ENCODE measurements around the gene USP21. TPM values are rescaled to one million over a fixed set of nuclear protein-coding genes. Genes with fewer than 3 reads are reported as not detected.

USP21 gene
- polyA plus RNA-seq, 1 donor from 2014 or later: 20.2 TPM

DNA sequence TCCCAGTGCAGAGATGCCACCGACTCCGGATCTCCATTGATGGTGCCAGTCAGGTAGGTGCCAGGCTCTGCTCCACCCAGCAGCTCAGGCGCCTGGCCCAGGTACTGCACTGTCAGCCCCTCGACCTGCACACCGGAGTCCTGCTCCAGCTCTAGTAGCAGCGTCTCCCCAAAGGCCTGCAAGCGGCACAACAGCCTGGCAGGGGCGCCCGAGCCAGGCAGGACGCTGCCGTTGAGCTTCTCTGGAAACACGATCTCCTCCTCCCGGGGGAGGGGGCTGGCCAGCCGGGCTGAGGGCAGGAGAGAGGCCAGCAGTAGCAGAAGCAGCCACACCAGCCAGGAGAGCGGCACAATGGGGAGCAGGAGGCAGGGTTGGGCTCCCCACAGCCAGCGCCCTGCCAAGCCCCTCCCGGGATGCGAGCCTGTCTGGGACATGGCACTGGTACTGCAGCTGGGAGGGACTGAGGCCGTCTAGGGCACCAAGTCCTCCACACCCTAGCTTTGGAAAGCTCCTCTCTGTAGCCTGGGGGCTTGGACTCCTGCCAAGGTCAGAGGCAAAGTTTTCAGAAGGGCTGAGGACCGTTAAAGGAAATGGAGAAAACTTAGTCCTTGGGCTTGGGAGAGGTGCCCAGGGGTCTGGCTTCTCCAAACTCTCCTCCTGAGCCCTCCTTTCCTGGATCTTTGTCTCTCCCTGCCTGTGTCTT is 39.0 kb downstream of the USP21 start:
- H3K27ac ChIP-seq (ENCODE audit: low read length): no peak overlapping the region
- H2AFZ ChIP-seq (ENCODE audit: low read depth, low read length): no peak overlapping the region
- H3K9ac ChIP-seq (ENCODE audit: low read length): no peak overlapping the region

DNA sequence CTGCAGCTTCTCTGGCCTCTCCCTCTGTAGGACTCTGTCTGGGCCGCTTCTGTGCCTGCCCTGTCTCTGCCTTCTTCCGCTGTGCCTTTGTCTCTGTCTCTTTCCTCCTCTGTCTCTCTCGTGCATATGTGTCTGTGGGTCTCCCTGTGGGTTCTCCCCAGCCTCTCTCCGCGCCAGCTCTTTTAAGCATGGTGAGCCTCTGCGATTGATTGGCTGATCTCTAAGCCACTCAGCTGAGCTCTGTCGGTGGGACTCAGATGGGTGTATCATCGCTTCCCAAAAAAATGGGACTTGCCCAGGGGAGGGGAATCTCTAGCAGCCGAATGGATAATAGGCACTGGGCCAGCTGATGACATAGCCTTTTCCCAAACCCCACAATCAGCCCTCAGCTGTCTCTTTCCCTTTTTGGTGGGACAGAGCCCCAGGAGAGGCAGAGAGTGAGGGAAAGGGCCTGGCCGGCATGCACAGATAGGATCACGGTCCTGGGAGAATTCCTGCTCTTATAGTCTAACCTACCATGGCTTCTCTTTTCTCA is 39.7 kb downstream of the USP21 start, which contains the start of gene ADAMTS4:
TSS of gene ADAMTS4 (minus strand) at position 158 of the 535 bp plus-strand sequence. CDS start 427 bp downstream, outside the sequence.
- Histone ChIP-seq H3F3A (ENCODE audit: insufficient read depth, low read length, poor library complexity, severe bottlenecking) (no peaks in the 10 kb centered on the region), H3K79me2 (replicated peaks; ENCODE audit: insufficient read depth, low read length) (peaks cover 17% of the 10 kb centered on the region), H3K36me3 (ENCODE audit: insufficient read depth, low read length) (peaks cover 5% of the 10 kb centered on the region), H3K27ac (ENCODE audit: low read length) (no peak within 1 kb of the TSS), H3K4me2 (ENCODE audit: low read length) (no peak within 1 kb of the TSS), H3K27me3 (ENCODE audit: insufficient read depth, low read depth, low read length) (no peaks in the 10 kb centered on the region), H2AFZ (ENCODE audit: low read depth, low read length) (no peak within 1 kb of the TSS), H3K4me3 (ENCODE audit: low read length) (no peak within 1 kb of the TSS), H3K9ac (ENCODE audit: low read length) (no peak within 1 kb of the TSS), H3K9me3 (ENCODE audit: low read length) (no peaks in the 10 kb centered on the region), H3K9me2 (ENCODE audit: insufficient read depth, low read length) (no peaks in the 10 kb centered on the region), H4K20me1 (ENCODE audit: insufficient read depth) (no peaks in the 10 kb centered on the region)
- TF ChIP-seq, protein P1, sequence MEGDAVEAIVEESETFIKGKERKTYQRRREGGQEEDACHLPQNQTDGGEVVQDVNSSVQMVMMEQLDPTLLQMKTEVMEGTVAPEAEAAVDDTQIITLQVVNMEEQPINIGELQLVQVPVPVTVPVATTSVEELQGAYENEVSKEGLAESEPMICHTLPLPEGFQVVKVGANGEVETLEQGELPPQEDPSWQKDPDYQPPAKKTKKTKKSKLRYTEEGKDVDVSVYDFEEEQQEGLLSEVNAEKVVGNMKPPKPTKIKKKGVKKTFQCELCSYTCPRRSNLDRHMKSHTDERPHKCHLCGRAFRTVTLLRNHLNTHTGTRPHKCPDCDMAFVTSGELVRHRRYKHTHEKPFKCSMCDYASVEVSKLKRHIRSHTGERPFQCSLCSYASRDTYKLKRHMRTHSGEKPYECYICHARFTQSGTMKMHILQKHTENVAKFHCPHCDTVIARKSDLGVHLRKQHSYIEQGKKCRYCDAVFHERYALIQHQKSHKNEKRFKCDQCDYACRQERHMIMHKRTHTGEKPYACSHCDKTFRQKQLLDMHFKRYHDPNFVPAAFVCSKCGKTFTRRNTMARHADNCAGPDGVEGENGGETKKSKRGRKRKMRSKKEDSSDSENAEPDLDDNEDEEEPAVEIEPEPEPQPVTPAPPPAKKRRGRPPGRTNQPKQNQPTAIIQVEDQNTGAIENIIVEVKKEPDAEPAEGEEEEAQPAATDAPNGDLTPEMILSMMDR (IDR thresholded peaks at IDR 0.05; ENCODE audit: poor library complexity, severe bottlenecking): no peak
- TF ChIP-seq, protein P2, sequence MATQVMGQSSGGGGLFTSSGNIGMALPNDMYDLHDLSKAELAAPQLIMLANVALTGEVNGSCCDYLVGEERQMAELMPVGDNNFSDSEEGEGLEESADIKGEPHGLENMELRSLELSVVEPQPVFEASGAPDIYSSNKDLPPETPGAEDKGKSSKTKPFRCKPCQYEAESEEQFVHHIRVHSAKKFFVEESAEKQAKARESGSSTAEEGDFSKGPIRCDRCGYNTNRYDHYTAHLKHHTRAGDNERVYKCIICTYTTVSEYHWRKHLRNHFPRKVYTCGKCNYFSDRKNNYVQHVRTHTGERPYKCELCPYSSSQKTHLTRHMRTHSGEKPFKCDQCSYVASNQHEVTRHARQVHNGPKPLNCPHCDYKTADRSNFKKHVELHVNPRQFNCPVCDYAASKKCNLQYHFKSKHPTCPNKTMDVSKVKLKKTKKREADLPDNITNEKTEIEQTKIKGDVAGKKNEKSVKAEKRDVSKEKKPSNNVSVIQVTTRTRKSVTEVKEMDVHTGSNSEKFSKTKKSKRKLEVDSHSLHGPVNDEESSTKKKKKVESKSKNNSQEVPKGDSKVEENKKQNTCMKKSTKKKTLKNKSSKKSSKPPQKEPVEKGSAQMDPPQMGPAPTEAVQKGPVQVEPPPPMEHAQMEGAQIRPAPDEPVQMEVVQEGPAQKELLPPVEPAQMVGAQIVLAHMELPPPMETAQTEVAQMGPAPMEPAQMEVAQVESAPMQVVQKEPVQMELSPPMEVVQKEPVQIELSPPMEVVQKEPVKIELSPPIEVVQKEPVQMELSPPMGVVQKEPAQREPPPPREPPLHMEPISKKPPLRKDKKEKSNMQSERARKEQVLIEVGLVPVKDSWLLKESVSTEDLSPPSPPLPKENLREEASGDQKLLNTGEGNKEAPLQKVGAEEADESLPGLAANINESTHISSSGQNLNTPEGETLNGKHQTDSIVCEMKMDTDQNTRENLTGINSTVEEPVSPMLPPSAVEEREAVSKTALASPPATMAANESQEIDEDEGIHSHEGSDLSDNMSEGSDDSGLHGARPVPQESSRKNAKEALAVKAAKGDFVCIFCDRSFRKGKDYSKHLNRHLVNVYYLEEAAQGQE (IDR thresholded peaks at IDR 0.05; ENCODE audit: borderline replicate concordance): no peak
- TF ChIP-seq RAD21 (conservative IDR thresholded peaks at IDR 0.05) (no peak), POLR2AphosphoS5 (IDR thresholded peaks at IDR 0.05) (no peak), SMC3 (conservative IDR thresholded peaks at IDR 0.05; ENCODE audit: poor library complexity) (no peak), TAF1 (IDR thresholded peaks at IDR 0.05; ENCODE audit: low read depth) (no peak), MXI1 (conservative IDR thresholded peaks at IDR 0.05; ENCODE audit: poor library complexity, severe bottlenecking) (no peak), EP300 (conservative IDR thresholded peaks at IDR 0.05; ENCODE audit: poor library complexity, severe bottlenecking) (no peak), EZH2 (IDR thresholded peaks at IDR 0.05; ENCODE audit: borderline replicate concordance, insufficient read depth, low read length, poor library complexity, severe bottlenecking) (no peak)

More for the DNA sequence above, 39.0 kb downstream of the USP21 start:
- H3K79me2 ChIP-seq (replicated peaks; ENCODE audit: insufficient read depth, low read length): peaks cover 11% of the 10 kb centered on the region
- no peaks in the 10 kb centered on the region for H3K9me2 ChIP-seq (ENCODE audit: insufficient read depth, low read length)
- H3F3A ChIP-seq (ENCODE audit: insufficient read depth, low read length, poor library complexity, severe bottlenecking): no peaks in the 10 kb centered on the region
- H3K4me3 ChIP-seq (ENCODE audit: low read length): no peak overlapping the region
- H3K4me2 ChIP-seq (ENCODE audit: low read length): no peak overlapping the region
- no peak for TF ChIP-seq MXI1 (conservative IDR thresholded peaks at IDR 0.05; ENCODE audit: poor library complexity, severe bottlenecking)
- no peak for TF ChIP-seq SMC3 (conservative IDR thresholded peaks at IDR 0.05; ENCODE audit: poor library complexity)
- no peak for TF ChIP-seq POLR2AphosphoS5 (IDR thresholded peaks at IDR 0.05)
- TF ChIP-seq, protein P1 (IDR thresholded peaks at IDR 0.05; ENCODE audit: poor library complexity, severe bottlenecking): no peak
- TF ChIP-seq TAF1 (IDR thresholded peaks at IDR 0.05; ENCODE audit: low read depth): no peak
- TF ChIP-seq, protein P2 (IDR thresholded peaks at IDR 0.05; ENCODE audit: borderline replicate concordance): no peak
- TF ChIP-seq EP300 (conservative IDR thresholded peaks at IDR 0.05; ENCODE audit: poor library complexity, severe bottlenecking): no peak
- no peak for TF ChIP-seq RAD21 (conservative IDR thresholded peaks at IDR 0.05)
- TF ChIP-seq EZH2 (IDR thresholded peaks at IDR 0.05; ENCODE audit: borderline replicate concordance, insufficient read depth, low read length, poor library complexity, severe bottlenecking): no peak
- H3K36me3 ChIP-seq (ENCODE audit: insufficient read depth, low read length): no peaks in the 10 kb centered on the region
- no peaks in the 10 kb centered on the region for H4K20me1 ChIP-seq (ENCODE audit: insufficient read depth)
- H3K27me3 ChIP-seq (ENCODE audit: insufficient read depth, low read depth, low read length): no peaks in the 10 kb centered on the region
- H3K9me3 ChIP-seq (ENCODE audit: low read length): no peaks in the 10 kb centered on the region

Data from neural cell (in vitro differentiated cells).